Measurements from ENCODE around the gene P3H3. TPM values are rescaled to one million over a fixed set of nuclear protein-coding genes. Genes with fewer than 3 reads are reported as not detected.

The P3H3 gene
- polyA plus RNA-seq, 1 experiment: 71.6 TPM

GRCh38 chr12:6824085-6824775 lies 4.0 kb upstream of the P3H3 start:
- Histone ChIP-seq H3K36me3 (ENCODE audit: control insufficient read depth, insufficient read depth, low read length) (no peaks in the 10 kb centered on the region; the same call in none of the 2 replicates), H3K27me3 (ENCODE audit: control insufficient read depth, insufficient read depth, low read length) (peaks cover 3% of the 10 kb centered on the region; the same call in 1 of the 2 replicates), H3K4me3 (ENCODE audit: low read depth, low read length) (no peak overlapping the region)
- ChIA-PET CTCF (interaction anchor here (0.6 to 12.9 kb wide), 20 partner anchors 10 to 318 kb away, joined by 3 to 92 read pairs (median 5); partner anchors contain the start of genes CDCA3, COPS7A, GNB3 and MLF2), POLR2A (interaction anchor here (0.9 kb wide), 1 partner anchor 135 kb away, joined by 3 read pairs; the partner anchor contains the start of gene ZNF384)
- TF ChIP-seq CTCF (IDR thresholded peaks at IDR 0.05; ENCODE audit: insufficient read depth, low read depth, low read length): no peak
- no peak for DNase-seq (ENCODE audit: low read depth)

- Histone ChIP-seq H3K36me3 (ENCODE audit: control insufficient read depth, insufficient read depth, low read length) (no peaks in the 10 kb centered on the region; the same call in none of the 2 replicates), H3K27me3 (ENCODE audit: control insufficient read depth, insufficient read depth, low read length) (peaks cover 3% of the 10 kb centered on the region; the same call in 1 of the 2 replicates)
- CTCF ChIA-PET: interaction anchor here (0.6 to 12.9 kb wide), 27 partner anchors 8 to 318 kb away, joined by 3 to 92 read pairs (median 4); partner anchors contain the start of genes CDCA3, COPS7A, GNB3 and MLF2
Measured at GRCh38 chr12:6824901-6825381, 3.3 kb upstream of the P3H3 start.

GRCh38 chr12:6825398-6826124 lies 2.6 kb upstream of the P3H3 start:
- Histone ChIP-seq H3K36me3 (ENCODE audit: control insufficient read depth, insufficient read depth, low read length) (no peaks in the 10 kb centered on the region; the same call in none of the 2 replicates), H3K4me3 (ENCODE audit: low read depth, low read length) (peak overlapping the region; percentile 32), H3K27me3 (ENCODE audit: control insufficient read depth, insufficient read depth, low read length) (peaks cover 3% of the 10 kb centered on the region; the same call in 1 of the 2 replicates)
- no peak for DNase-seq (ENCODE audit: low read depth)
- peak; percentile 97 for TF ChIP-seq CTCF (IDR thresholded peaks at IDR 0.05; ENCODE audit: insufficient read depth, low read depth, low read length)
- CTCF ChIA-PET: interaction anchor here (0.5 to 12.9 kb wide), 34 partner anchors 9 to 241 kb away, joined by 3 to 92 read pairs (median 4); partner anchors contain the start of genes CDCA3, COPS7A, GNB3 and MLF2
- POLR2A ChIA-PET: no interaction called here

More at GRCh38 chr12:6824901-6825381, 3.3 kb upstream of the P3H3 start:
- H3K4me3 ChIP-seq (ENCODE audit: low read depth, low read length): peak overlapping the region; percentile 32; the same call in 1 of the 2 replicates
- POLR2A ChIA-PET: interaction anchor here (0.9 kb wide), 1 partner anchor 136 kb away, joined by 3 read pairs; the partner anchor contains the start of gene ZNF384
- no peak for TF ChIP-seq CTCF (IDR thresholded peaks at IDR 0.05; ENCODE audit: insufficient read depth, low read depth, low read length)
- no peak for DNase-seq (ENCODE audit: low read depth)

- ChIA-PET CTCF (interaction anchor here (0.5 to 12.9 kb wide), 21 partner anchors 8 to 241 kb away, joined by 3 to 92 read pairs (median 5); partner anchors contain the start of genes CDCA3, GNB3, MLF2 and PTMS), POLR2A (no interaction called here)
- no peak for TF ChIP-seq CTCF (IDR thresholded peaks at IDR 0.05; ENCODE audit: insufficient read depth, low read depth, low read length)
- peaks cover 3% of the 10 kb centered on the region; the same call in 1 of the 2 replicates for H3K27me3 ChIP-seq (ENCODE audit: control insufficient read depth, insufficient read depth, low read length)
- H3K36me3 ChIP-seq (ENCODE audit: control insufficient read depth, insufficient read depth, low read length): peaks cover 5% of the 10 kb centered on the region
- no peak overlapping the region for H3K4me3 ChIP-seq (ENCODE audit: low read depth, low read length)
- no peak for DNase-seq (ENCODE audit: low read depth)
Measured at GRCh38 chr12:6826125-6826733, 2.0 kb upstream of the P3H3 start.

Measured in BJ (cell line).